Suppressor macrophage treated with lipopolysaccharide for 4 hours (primary cell): ENCODE results near the gene SEMA5A.
A peak's percentile ranks its signal among the peaks of the same experiment; 100 is the strongest.
"Not testable (repeated sequence)": the region's sequence is repeated elsewhere in the genome, so short reads cannot be mapped to it uniquely, and the experiment has no call there.

Experiments used
- DNase-seq: peaks from one replicate; pipeline ENCODE4 v3.0.0-alpha.2; 2020

The SEMA5A gene

DNA sequence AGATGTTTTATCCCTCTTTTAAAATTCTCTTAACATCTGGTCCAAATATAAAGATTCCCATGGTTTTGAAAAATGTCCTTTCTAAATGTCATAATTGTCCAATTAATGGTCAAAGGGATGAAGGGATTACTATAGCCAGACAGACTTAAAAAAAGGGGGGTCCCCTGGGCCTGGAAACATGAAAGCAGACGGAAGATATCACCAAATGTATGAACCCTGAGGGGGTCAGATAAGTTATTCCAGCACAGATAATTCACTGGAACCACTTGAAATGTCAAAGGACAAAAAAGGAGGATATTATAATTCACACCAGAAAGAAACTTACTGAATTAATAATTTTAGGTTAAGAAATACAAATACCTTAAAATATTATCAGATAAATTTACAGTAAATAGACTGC, 155.8 kb downstream of the SEMA5A start:
- no peak for DNase-seq

DNA sequence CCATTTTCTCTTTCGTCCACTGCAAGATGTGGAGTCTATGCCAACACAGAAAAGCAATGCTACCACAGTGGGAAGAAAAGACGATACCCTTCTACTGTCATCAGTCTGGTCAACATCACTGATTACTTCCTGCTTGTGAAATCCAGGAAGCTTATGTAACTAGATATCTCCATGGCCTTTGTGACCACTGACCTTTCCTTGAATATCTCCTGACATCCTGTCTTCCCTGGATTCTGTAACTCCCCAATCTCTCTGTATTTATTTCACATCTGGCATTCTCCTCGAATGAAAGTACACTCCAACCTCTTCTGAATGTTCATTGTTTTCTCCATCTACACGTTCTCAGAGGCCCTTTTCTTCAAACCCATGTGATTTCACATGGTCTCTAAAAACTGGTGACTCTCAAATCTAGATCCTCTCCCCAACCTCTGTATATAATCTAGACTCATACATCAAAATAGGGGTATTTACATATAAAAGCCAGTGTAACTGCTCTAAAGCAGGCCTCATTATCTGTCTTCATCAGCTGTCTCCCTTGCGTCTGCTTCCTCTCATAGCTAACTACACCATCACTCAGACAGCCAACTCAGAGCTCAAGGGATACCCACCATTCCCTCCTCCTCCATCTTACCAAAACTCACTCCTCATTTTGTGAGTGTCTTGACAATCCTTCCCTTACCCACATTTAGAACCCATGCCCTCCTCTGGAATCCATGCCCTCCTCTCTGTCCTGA, 156.8 kb downstream of the SEMA5A start:
- no peak for DNase-seq

DNA sequence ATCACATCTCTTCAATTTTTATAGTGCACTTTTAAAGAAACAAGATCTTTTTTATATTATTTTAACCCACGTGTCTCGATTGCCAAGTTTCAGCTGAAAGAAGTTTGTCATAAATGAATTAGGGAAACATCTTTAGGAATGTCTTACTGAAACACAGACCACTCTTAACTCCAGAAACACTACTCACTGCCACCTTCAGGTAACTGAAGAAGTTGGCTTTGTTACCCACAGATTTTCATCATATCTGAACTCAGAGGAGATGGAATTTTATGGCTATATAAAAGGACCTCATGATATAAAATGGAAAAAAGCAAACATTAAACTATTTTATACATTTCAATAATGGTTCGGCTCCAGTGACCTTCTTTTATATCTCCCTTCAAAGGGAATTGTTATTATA, 158.0 kb downstream of the SEMA5A start:
- DNase-seq = no peak

DNA sequence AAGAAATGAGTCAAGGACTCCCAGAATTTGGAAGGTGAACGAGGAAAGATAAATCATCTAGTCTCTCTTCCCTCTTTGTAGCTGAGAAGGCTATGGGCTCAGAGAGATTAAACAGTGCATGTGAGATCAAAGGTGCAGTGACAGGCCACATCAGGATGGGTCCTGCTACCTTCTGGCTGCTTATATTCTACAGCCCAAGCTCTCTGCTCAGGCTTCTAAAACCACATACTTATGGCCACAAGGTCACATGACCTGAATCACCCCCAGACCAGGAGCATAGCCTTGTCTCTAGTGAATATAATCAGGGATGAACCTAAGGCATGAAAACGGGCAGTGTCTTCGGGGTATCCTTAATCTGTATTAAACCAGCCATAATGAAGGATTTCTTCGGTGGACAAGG, 158.9 kb downstream of the SEMA5A start:
- no peak for DNase-seq

DNA sequence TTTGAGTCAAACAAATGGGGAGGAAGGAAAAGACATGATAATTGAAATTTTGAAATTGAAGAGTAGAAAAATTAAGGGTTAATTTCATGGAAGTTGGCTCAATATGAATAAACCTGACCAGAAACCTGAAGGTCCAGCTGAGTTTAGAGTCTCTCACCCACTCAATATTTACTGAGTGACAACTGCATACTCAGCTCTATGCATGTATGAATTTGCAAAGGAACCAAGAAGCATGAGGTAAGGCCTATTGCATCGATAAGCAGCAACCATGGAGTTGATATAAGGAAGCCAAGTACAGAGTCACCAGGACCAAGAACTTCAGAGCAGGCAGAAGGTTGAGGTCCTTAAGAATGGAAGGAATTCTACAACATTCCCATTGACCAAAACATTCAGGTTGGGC, 163.4 kb downstream of the SEMA5A start:
- no peak for DNase-seq

DNA sequence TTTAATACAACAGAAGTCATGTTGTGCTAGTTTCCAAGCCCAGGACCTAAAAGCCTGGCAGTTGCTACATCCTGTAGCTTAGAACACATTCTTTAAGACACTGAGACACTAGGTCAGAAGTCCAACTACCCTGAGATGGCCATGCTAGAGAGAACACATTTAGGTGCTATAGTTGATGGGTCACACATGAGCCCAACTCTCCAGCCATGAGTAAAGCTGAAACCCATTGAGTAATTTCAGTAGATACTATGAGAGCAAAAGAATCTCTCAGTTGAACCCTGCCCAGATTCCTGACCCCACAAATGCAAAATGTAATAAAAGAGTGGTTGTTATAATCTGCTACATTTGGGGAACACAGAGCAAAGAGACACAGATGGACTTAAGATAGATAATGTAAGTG, 164.4 kb downstream of the SEMA5A start:
- DNase-seq = no peak

DNA sequence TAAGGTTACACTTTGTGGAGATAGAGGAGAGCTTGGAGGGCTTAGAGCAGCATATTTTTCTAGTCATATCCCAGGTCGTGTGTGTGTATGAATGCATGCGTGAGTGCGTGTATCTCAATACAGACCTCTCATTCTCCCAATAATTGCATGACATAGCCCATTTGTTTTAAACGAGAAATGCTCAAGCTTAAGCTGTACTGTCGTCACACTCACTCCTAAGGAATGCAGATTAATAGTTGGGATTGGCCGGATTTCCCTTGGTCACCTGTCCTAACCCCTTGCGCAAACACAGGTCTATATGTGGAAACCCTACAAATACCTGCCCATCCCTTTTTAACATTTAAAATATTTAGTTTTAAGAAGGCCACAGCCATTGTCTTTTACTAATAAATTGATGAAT, 165.8 kb downstream of the SEMA5A start:
- DNase-seq = no peak

DNA sequence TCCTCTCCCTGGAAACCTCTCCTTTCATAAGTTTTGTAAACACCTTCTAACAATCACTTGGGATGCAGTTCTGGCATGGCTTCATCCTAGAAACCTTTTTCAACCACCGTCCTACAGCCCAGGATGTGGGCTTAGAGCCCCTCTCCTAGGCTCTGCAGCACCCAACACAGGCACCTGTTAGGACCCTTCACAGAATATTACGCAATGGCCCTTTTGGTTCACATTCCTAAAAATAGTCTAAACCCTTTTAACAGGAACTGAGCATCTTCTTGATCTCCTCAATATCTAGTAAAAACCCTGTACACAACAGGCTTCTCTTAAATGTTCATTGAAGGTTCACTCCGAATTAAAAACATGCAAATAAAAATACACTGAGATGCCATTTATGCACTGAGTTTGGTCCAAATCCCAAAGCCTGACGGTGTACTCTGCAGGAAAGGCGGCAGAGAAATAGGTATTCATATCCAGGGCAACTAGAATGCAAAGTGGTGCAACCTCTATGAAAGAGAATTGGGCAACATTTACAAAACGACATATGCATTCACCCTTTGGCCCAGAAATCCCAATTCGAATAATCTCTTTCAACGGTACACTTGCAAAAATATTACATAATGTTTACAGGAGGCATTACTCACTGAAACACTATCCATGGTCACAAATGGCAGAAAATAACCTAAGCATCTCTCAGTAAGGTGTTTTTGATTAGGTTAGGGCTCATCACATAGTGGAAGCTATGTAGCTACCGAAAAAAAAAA, 169.3 kb downstream of the SEMA5A start:
- DNase-seq = no peak

DNA sequence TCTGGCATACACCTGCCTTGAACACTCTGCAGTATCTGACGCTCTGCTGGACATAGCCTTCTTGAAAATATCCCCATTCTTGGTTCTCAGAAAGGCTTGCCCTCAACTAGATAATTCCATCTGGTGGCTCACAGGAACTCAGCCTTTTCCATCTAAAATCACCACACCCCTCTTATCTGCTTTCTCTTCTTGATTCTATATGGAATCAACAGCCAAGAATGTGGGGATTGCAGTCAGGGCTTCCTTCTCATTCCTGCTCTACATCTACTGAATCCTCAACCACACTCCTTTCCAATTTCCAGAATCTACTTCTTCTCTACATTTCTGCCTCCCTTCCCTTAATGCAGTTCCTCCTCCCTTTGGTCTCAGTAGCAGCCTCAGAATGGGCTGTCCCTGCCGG, 170.1 kb downstream of the SEMA5A start:
- no peak for DNase-seq

DNA sequence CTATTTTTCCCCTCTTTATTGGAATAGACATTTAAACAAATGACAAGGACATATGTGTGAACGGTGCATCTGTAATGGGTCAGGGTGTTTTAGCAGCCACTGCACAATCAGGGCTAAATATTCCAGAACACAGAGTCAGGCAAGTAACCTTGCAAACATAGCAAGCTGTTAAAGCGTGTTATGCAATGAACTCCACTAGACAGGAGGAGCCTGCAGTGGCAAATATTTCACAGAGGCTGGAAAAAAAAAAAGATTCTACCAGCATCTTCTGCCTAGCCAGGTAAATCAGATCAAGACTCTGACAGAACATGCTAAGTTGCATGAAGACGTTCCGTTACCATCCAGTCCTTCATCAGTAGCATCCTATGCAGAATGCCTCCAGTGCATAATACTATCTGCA, 171.8 kb downstream of the SEMA5A start:
- no peak for DNase-seq

DNA sequence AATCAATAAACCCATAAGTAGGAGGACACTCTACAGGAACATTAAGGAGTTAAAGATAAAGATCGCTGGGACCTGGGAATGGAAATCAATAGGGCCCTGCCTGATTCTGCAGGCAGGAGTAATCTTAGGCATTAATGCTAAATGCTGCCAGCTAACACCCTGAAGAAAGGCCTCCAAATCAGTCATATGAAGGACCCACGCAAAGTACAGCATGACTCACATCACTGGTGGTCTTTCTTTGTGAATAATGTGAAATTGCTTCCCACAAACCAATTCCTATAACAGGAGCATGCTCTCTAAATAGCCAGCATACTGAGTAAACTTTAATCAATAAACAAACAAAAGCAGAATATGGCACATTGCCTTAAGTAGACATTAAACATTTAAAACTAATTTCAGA, 172.3 kb downstream of the SEMA5A start:
- no peak for DNase-seq

DNA sequence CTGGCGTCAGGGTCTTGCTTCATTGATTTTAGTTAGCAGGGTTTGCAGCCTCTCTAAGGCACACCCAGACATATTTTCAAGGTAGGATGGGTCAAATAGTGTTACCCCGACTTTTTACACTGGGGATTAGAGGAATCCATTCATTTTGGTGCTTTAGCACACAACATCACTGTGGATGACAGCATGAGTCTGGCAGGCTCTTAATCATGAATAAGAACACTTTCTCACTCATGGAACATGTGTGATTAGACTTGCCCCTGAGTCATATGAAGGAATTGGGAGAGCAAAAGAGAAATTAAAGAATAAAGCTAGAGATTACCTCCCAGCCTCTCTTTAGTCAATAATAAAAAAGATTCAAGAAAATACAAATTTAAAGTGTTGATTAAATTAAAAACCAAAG, 175.6 kb downstream of the SEMA5A start:
- DNase-seq = no peak

DNA sequence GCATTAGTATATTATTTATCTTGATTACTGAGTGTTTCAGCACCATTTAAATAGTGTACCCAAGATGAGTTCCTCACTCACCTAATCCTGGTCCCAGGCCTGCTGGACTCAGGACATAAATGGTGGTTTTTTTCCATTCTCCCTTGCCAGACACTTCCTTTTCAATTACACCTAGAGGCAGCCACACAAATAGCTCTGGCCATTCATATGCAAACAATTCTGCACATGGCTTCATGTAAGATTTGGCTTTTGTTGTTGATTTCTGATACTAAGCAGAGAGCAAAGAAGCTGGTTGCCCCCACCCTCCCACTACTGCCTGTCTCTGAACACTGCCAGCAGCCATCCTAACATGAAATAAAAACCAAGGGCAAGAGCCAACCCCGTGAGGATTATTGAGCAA, 180.4 kb downstream of the SEMA5A start:
- no peak for DNase-seq

DNA sequence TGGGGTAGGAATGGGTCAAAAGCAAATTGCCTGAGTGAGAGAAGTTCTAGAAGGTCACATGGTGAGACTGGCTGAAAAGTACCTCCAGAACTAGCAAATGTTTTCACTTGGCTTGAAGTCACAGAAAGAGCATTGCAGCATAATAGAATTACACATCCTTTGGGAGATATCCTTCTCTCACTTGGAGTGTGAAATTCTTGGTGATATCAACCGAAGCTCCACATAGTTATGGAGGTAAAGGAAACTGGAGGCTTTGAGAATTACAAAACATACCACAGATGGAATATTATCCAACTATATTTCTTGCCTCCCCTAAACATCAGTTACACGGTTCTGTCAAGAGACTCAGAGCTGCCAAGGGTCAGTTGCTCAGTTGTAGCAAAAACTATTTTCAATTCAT, 182.4 kb downstream of the SEMA5A start:
- DNase-seq = no peak

DNA sequence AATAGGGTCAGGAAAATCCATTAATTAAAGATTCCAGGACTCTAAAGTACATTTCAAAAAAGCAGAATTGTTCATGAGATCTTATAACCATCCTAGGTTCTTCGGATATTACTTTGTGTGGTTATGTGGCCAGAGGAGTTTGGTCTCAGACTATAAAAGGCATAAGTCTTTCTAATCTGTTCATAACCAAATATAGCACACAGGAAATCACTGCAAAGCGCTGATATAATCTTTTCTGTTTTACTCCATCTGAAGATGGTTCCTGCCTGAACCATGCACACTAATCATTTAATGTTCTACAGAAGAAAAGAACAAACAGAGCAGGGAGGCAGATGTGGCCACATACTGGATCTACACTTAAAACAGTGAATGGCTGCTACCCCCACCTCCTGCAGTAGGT, 182.8 kb downstream of the SEMA5A start:
- no peak for DNase-seq

DNA sequence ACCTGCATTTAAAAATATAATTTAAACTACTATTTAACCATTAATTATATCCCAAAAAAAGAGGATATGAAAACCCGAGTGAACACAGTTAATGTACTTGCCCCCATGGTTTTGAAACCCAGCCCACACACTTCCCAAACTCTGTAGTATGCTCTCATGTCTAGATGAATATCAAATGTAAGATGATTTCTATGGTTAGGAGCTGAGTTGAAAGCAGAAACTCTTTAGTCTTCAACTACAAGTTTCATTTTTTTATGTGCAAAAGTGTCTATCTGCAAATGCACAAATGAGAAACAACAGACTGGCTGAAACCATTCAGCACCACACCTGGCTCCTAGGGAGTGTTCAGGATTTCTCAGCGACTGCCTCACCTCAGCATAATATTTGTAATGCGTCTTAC, 183.3 kb downstream of the SEMA5A start:
- peak; percentile 2 for DNase-seq

DNA sequence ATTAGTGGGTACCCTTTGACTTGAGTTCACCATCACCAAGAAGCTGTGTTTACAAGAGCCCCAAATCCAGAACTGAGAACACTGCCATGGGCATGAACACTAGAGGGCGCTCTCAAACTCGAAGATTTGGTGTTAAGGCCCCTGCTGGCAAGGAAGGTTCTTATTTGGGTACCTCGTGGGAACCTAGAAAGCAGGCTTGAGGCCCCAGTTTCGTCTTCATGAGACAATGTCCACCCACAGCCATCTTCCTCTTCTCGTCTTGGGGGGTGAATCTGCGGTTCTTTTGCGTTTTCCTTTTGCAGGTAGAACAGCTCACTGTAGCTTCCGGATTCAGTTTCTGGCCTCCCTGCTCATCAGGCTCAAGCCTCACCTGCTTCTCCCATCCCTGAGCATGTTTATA, 184.0 kb downstream of the SEMA5A start:
- peak; percentile 65 for DNase-seq

DNA sequence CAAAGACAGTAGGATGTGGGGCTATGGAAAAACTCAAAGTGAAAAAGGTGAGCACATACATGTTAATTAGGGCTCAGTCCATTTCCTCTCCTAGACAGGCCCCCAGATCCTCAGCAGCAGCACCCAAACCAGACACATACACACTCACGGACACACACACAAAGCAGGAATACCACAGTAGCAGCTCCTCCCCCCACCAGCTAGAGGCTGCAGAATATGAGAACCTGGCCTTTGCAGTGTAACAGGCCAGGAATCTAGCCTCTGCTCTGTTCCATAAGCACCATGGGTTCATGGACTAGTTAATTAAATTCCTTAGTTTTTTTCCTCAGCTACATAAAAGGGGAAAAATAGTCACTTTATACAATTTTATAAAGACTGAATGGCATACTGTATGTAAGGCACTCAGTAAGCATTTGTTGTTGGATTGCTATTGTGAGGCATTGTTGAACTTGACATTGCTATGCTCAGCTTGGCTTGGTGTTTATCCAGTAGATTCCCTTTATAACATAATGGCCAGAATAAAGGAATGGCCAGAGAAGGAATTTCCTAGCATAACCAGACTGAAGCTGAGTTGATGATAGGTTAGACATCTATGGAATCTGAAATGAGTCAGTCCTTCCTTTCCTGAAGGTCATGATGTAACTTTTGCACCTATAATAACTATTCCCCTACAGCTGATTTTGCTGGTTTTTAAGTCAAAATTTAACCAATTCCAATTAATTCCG, 186.8 kb downstream of the SEMA5A start:
- no peak for DNase-seq

DNA sequence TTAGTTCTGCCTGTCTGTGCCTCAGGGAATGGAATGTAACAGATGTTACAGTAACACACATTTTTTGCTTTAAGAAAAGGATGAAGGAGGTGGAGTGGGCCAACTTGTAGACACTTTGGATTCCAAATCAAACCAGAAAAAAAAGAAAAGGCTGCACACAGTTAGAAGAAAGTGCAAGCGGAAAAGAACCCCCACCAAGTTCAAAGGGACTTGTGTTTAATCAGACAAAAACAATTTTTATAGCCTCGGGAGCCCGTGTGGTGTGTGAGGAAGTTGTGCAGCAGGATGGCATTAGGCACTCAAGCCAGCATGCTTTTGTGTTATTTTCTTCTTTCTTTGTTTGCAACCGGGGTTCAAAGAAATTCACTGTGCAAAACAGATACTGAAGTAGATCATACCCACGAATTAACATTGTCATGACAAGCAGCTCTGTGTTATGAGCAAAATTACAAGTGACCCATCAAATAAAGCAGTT, 189.5 kb downstream of the SEMA5A start:
- no peak for DNase-seq

DNA sequence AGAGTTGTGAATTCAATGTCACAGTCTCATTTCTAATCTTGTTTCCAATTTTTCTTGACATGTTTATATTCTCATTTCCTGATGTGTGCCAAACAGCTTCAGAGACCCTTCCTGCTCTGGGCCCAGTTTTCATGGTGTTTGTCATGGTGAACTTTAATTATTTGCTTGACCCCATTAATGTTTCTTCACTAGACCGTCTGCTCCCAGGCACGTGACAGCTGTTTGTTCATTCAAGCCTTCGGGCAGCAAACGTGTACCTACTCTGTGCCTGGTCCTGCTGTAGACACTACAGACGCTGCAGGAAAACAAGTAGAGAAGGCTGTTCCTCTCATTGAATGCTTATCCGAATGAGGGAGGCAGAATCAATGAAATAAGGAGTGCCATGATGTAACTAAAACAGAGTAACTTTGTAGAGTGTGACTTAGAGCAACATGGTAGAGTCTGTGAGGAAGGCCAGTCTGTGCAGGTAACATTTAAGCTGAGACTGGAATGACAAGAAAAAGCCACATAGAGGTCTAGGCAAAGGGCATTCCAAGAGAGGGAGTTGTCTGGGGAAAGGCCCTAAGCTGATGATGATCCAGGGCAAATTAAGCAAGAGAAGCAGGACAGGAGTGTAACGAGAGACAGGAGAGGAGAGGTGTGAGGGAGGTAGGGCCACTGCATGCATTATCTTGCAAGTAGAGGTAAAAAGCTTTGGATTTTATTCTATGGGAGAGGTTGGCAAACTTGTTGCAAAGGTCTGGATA, 191.4 kb downstream of the SEMA5A start:
- no peak for DNase-seq

DNA sequence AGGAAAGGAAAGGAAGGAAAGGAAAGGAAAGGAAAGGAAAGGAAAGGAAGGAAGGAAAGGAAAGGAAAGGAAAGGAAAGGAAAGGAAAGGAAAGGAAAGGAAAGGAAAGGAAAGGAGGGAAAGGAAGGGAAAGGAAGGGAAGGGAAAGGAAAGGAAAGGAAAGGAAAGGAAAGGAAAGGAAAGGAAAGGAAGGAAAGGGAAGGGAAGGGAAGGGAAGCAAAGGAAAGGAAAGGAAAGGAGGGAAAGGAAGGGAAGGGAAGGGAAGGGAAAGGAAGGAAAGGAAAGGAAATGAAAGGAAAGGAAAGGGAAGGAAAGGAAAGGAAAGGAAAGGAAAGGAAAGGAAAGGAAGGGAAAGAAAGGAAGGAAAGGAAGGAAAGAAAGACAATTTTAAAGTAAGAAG, 192.8 kb downstream of the SEMA5A start:
- not testable (repeated sequence) for DNase-seq

DNA sequence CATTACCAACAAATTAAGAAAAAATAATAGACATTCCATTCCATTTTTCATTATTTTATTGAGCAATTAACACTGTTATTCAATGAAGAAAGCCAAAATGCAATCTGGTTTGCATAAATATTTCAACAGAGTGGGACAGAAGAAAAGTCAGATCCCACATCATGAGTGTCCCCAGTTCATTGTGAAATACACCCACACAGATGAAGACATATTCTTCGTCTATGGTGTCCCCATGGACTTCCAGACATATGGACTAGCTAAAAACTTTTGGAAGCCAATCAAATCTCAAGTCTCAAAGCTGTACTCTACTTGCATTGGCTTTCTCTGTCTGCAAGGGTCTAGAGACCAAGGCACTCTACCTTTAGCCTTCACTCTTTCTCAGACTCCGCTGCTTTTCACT, 194.3 kb downstream of the SEMA5A start:
- no peak for DNase-seq

DNA sequence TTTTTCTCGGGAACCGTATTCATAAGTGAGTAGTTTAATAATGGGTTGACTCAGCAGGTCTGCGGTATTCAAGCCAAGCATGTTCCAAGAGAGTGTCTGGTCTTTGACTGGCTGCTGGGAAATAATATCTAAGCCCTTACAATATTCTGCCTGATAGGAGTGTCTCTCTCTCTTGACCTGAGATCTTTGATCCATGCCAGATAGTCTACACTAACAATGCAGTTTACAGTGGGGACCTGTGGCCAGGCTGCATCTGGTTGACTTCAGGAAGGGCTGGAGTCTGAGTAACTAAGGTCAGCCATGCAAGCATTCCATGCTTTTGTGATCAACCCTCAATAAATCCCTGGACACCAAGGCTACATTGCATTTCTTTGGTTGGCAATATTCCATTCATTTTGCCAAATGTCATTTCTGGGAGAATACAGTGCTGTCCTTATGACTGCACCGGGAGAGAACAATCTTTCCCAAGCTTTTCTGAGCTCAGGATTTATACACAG, 195.5 kb downstream of the SEMA5A start:
- DNase-seq = no peak
